GDM1 (cell line): ENCODE results near the gene OFD1.
"Not testable (repeated sequence)": the region's sequence is repeated elsewhere in the genome, so short reads cannot be mapped to it uniquely, and the experiment has no call there.

Experiments
- DNase-seq: peaks from one replicate; lab custom pipeline; 2025; lab: John Stamatoyannopoulos, UW

OFD1 gene

GRCh38 chrX:13703589-13703988 is 31.0 kb upstream of the OFD1 start:
- no peak for DNase-seq

- no peak for DNase-seq
These were observed 23.4 kb upstream of the OFD1 start for GRCh38 chrX:13711141-13711540.

GRCh38 chrX:13716455-13716854 is 18.1 kb upstream of the OFD1 start:
- no peak for DNase-seq

- DNase-seq: no peak
These were observed 17.6 kb upstream of the OFD1 start for GRCh38 chrX:13716905-13717304.

DNA sequence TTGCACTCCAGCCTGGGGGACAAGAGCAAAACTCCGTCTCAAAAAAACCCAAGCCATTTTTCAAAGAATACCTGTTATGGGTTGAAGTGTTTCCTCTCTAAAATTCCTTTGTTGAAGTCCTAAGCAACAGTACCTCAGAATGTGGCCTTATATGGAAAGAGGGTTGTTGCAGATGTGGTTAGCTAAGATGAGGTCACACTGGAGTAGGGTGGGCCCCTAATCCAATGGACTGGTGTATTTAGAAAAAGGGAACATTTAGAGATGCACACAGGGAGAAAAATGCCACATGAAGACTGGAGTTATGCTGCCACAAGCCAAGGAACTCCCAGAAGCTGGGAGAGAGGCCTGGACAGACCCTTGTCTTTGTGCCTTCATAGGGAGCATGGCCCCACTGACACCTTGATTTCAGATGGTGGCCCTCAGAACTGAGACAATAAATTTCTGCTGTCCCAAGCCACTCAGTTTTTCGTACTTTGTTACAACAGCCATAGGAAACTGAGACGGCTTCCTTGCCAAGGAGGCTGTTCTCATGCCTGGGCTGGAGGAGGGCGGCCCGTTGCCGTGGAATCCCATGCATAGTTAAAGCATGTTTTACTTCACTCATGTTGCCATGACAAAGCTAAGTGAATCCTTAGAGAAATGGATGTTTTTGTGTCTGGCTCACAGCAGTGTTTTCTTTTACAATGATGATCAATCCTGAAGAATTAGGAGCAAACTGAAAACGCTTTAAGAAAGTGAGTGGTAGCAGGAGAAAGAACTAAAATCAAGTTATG is 16.7 kb upstream of the OFD1 start:
- no peak for DNase-seq

DNA sequence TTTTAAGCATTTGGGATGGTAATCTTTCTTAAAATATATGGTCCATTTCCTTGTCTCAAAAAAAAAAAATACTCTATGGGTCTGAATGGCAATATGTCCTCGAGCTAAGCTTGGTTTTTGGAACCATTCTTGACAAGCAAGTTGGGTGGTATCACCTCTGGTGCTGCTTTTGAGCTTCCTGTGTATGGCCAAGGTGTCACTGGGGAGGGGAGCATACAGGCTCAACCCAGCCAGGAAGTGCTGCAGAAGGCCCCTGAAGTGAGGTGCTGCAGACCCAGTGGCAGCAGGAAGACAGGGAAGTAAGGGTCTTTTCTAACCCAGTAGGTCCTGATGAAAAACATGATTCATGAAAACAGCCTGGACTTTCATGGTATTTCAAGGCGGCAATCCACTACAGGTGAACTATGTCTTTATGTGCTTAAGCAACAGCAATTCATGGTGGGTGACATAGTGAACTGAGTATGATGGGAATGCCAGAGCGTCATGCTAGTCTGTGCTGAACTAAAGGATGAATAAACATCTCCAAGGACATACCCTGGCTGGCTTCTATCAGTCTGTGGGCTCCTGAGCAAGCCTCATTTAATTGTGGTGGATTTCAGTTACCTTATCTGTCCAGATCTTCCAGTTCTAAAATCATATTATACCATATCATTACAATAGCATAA is 15.2 kb upstream of the OFD1 start:
- DNase-seq: no peak

DNA sequence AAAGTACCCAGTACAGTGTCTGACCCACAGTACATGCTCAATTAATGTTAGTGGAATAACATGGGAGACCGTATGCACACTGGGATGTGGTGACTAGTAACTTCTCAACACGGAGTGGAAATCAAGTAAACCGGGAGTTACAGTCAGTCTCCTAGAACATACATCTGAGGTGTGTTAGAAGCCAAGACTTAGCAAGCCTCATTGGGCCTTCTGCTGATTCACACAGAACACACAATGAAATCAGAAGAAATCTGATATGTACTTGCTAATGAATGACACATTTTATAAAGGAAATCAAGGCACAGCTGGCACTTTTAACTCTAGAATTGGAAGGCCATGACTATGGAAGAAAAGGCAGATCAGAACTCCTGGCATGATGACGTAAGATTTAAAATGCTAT is 13.2 kb upstream of the OFD1 start:
- DNase-seq: no peak

GRCh38 chrX:13721819-13722519 is 12.6 kb upstream of the OFD1 start:
- peak; percentile 47 for DNase-seq

- not testable (repeated sequence) for DNase-seq
These were observed 9.7 kb upstream of the OFD1 start for GRCh38 chrX:13724878-13725277.

- DNase-seq: not testable (repeated sequence)
These were observed 8.0 kb upstream of the OFD1 start for GRCh38 chrX:13726583-13726982.

DNA sequence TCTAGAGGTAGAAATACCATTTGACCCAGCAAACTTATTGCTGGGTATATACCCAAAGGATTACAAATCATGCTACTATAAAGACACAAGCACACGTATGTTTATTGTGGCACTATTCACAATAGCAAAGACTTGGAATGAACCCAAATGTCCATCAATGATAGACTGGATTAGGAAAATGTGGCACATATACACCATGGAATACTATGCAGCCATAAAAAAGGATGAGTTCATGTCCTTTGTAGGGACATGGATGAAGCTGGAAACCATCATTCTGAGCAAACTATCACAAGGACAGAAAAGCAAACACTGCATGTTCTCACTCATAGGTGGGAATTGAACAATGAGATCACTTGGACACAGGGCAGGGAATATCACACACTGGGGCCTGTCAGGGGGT is 4.0 kb upstream of the OFD1 start:
- not testable (repeated sequence) for DNase-seq

DNA sequence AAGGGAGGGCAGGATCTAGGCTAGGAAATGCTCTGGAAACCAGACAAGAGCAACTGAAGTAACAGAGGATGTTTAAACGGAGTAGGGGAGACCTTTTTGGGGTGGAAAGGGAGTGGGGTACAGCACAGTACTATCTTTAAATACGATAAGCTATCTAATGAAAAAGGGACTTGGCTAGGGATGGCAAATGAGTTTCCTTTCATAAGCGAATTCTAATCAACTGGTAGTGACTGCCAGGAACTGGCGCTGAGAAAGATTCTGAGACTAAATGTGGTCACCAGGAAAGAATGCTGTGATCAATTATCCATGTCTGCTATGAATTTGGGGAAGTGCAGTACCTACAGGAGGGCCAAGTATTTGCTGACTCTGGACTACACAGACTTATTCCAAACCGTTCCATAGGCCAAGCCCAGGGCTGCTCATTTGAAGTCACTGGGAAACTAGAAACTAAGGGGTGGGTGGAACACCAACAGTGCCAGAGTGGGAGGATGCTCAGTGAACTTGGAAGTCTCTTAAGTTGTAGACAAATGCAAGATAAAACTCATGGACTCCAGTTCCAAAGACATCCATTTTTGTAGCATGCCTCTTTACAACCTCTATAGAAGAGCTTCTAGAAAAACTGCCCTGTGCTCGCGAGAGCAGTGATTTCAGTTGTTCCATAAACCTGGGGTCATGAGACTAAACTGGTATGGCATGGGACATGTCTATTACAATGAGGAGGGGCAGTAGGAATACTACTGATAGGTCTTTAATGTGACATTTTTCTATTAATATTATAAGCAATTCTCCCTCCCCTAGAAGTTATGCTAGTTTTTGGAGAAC is 2.1 kb upstream of the OFD1 start:
- no peak for DNase-seq

- DNase-seq: no peak
These were observed 1.0 kb upstream of the OFD1 start for GRCh38 chrX:13733506-13733905.

- DNase-seq: no peak
These were observed 7.1 kb downstream of the OFD1 start for GRCh38 chrX:13741695-13742094.

GRCh38 chrX:13742397-13743176 is 8.0 kb downstream of the OFD1 start:
- no peak for DNase-seq

- DNase-seq: peak; percentile 5
These were observed 13.3 kb downstream of the OFD1 start for GRCh38 chrX:13747836-13748235.

GRCh38 chrX:13748486-13748885 is 13.9 kb downstream of the OFD1 start:
- DNase-seq: no peak

DNA sequence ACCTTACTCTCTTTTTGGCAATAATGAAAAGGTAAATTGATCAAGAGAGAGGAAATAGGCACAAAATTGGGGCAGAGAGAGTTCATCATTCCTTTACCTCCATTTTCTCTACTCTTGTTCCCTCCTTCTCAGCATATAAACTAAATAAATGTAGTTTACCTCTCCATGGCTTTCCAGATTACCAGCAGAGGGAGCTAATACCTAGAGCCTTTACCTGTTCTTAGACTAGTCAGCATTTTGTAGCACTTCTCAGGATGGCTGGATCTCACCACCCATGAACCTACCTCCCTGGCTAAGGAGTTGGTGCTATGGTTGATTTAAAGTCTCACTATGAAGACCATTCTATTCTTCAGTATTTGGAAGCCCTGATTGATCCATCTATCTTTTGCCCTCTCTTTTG is 15.7 kb downstream of the OFD1 start:
- peak; percentile 24 for DNase-seq

DNA sequence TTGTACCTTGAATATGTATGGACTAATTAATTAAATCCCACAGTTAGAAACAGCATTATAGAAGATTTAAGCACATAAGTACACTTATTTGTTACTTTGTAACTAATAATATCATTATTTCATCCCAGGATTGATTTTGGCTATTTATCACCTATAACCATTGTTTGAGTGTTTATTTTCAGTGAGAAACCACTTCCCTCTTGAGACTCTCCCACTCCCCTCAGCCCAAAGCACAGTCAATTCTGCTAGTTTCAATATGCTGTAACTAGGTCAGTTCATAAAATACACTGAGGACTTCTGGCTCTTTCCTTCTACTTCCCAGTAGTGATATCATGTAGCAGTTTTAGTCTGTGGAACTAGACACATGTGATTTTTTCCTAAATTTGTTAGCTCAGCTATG is 16.3 kb downstream of the OFD1 start:
- no peak for DNase-seq

- DNase-seq: no peak
These were observed 17.6 kb downstream of the OFD1 start for GRCh38 chrX:13752141-13752540.

DNA sequence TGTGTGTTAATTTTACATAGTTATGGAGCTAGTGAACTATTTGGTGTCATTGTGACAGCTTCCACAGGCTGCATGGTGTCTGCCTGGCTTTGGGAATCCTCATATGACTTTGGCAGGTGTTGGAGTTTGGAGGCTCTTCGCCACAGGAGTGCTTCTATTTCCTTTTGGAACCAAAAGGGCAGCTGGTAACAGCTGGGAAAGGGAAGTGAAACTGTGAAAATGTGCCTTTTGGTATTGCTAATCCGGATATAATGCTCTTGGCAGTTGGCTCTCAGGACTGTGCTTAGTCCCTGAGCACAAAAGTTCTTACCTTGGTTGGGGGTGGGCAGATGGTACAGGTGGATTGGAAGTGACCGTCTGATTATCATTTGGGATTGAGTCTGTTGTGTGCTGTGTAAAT is 18.1 kb downstream of the OFD1 start:
- no peak for DNase-seq
